ENCODE data around the gene SMIM17. TPM values are rescaled to one million over a fixed set of nuclear protein-coding genes. Genes with fewer than 3 reads are reported as not detected.

The SMIM17 gene
- total and polyA plus RNA-seq, 11 donors, result 0.24 to 0.72 (median 0.34) TPM; not detected in 5

DNA sequence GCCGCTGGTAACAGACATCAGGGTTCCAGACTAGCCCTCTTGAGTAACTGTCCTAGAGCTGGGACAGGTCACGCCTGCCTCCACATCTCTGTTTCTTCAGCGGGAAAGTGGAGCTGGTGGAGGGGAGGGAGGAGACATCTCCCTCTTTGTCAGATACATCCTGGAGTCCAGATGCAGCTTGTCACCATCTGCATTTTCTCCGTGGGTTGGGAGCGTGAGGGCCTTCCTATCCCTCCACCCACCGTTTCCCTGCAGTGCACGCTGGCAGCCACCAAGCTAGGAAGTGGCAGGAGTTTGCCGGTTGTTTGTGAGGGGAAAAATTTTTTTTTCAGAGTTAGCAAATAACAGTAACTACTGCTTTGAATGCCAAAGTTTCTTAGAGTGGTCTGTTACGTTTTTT is 20.0 kb upstream of the SMIM17 start:
- TF ChIP-seq, protein P1, sequence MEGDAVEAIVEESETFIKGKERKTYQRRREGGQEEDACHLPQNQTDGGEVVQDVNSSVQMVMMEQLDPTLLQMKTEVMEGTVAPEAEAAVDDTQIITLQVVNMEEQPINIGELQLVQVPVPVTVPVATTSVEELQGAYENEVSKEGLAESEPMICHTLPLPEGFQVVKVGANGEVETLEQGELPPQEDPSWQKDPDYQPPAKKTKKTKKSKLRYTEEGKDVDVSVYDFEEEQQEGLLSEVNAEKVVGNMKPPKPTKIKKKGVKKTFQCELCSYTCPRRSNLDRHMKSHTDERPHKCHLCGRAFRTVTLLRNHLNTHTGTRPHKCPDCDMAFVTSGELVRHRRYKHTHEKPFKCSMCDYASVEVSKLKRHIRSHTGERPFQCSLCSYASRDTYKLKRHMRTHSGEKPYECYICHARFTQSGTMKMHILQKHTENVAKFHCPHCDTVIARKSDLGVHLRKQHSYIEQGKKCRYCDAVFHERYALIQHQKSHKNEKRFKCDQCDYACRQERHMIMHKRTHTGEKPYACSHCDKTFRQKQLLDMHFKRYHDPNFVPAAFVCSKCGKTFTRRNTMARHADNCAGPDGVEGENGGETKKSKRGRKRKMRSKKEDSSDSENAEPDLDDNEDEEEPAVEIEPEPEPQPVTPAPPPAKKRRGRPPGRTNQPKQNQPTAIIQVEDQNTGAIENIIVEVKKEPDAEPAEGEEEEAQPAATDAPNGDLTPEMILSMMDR (IDR thresholded peaks at IDR 0.05), result no peak
- TF ChIP-seq POLR2A (IDR thresholded peaks at IDR 0.05), result no peak
- peaks cover 2 to 51% (median 27%) of the 10 kb centered on the region in 9 donors for H3K36me3 ChIP-seq
- intact Hi-C loops (cut with DNase I), result no loop called here
- 69 to 84% (median 74%) methylated on average over 8 to 9 of the region's 9 CpGs for WGBS, 4 donors
- H3K9me3 ChIP-seq, result peaks cover 0 to 88% (median 0%) of the 10 kb centered on the region in 12 donors
- ATAC-seq (no peak), DNase-seq (no peak)
- no peak overlapping the region for H3K27ac ChIP-seq
- no peak overlapping the region for H3K4me3 ChIP-seq
- no peaks in the 10 kb centered on the region for H3K27me3 ChIP-seq
- H3K4me1 ChIP-seq, result no peaks in the 10 kb centered on the region

DNA sequence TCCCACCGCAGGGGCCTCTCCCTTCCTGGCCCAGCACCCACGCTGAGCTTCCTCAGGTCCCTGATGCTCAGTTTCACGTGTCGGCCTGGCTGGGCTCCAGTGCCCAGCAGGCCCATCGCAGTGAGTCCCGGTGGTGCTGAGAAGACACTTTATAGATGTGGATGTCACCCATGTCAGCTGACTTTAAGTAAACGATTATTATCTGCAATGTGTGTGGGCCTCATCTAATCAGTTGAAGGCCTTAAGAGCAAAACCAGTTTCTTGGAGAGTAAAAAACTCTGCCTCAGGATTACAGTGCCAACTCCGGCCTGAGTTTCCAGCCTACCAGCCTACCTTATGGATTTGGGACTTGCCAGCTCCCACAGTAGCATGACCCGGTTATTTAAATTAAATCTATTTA is 17.3 kb upstream of the SMIM17 start:
- Histone ChIP-seq H3K27ac (no peak overlapping the region), H3K27me3 (no peaks in the 10 kb centered on the region), H3K36me3 (peaks cover 0 to 48% (median 27%) of the 10 kb centered on the region in 9 donors), H3K4me3 (no peak overlapping the region), H3K9me3 (peaks cover 0 to 81% (median 5%) of the 10 kb centered on the region in 12 donors), H3K4me1 (no peaks in the 10 kb centered on the region)
- no peak for TF ChIP-seq POLR2A (IDR thresholded peaks at IDR 0.05)
- TF ChIP-seq, protein P1 (IDR thresholded peaks at IDR 0.05), result no peak
- intact Hi-C loops (cut with DNase I), result no loop called here
- ATAC-seq, result no peak
- DNase-seq, result no peak
- 90 to 93% (median 92%) methylated on average over 9 of the region's 9 CpGs for WGBS, 4 donors

DNA sequence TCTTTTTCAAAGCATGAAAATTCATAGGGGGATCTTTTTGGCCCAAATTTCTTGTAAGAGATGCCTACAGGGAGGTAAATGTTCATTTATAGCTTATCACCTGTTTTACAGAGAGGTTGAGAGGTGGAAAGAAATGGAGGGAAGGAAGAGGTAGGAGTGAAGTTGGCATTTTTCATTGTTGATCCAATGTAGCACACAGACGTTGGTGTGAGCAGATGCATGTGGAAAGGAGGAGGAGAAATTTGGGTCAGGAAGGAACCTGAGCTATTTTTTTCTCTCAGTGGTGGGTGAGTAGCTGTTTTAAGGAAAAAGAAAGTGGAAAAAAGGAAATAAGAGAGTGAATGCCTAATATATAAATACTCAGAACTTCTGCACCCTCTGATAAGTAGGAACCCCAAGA is 9.9 kb upstream of the SMIM17 start:
- Histone ChIP-seq H3K9me3 (peaks cover 0 to 82% (median 11%) of the 10 kb centered on the region in 12 donors), H3K4me1 (no peaks in the 10 kb centered on the region), H3K4me3 (no peak overlapping the region), H3K27ac (no peak overlapping the region), H3K36me3 (no peaks in the 10 kb centered on the region), H3K27me3 (no peaks in the 10 kb centered on the region)
- ATAC-seq (no peak), DNase-seq (no peak)
- intact Hi-C loops (cut with DNase I), result no loop called here
- WGBS, 4 donors, result 20 to 27% (median 25%) methylated on average over 1 of the region's 1 CpG
- TF ChIP-seq, protein P1 (IDR thresholded peaks at IDR 0.05), result no peak
- TF ChIP-seq POLR2A (IDR thresholded peaks at IDR 0.05), result no peak

DNA sequence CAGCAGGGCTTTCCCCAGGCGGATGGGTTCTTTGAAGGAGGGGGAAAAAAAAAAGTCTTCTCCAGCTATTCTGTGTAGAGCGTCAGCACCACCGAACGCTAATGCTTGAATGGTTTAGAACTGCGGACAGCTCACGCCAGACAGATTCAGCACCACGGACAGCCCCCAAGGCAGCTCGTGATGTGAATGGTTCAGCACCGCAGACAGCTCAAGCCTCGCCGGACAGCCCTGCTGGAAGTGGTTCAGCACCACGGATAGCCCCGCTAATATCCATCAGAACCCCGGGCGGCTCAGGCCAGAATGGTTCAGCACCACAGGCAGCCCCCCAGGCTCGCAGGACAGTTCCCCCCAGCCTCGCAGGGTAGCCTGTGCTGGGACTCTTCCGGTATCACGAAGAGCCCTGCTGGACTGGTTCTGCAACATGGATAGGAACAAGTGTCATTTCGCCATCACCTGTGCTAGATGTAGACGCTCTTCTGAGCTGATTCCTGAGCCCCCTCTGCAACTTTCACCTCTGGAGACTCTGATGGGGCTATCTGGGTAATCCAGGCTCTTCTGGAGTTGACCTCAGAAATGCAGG is 4.9 kb upstream of the SMIM17 start:
- peak; percentile 86 to 96 (median 95) for ATAC-seq
- intact Hi-C loops (cut with DNase I), result no loop called here

More for the DNA sequence above, 4.9 kb upstream of the SMIM17 start:
- TF ChIP-seq, protein P1 (IDR thresholded peaks at IDR 0.05), result no peak
- TF ChIP-seq POLR2A (IDR thresholded peaks at IDR 0.05), result no peak
- 9 to 15% (median 11%) methylated on average over 7 to 21 of the region's 21 CpGs for WGBS, 4 donors
- Histone ChIP-seq H3K4me3 (no peak overlapping the region), H3K27me3 (peaks cover 1 to 14% (median 6%) of the 10 kb centered on the region in 9 donors), H3K36me3 (no peaks in the 10 kb centered on the region), H3K4me1 (no peaks in the 10 kb centered on the region), H3K27ac (no peak overlapping the region), H3K9me3 (peaks cover 0 to 80% (median 3%) of the 10 kb centered on the region in 12 donors)
- peak; percentile 85 to 91 (median 87) for DNase-seq
